ENCODE results near the gene JARID2. TPM values are rescaled to one million over a fixed set of nuclear protein-coding genes. Genes with fewer than 3 reads are reported as not detected.

Gene JARID2
- total RNA-seq, 1 experiment from 2014 or later, result 23.6 TPM

DNA sequence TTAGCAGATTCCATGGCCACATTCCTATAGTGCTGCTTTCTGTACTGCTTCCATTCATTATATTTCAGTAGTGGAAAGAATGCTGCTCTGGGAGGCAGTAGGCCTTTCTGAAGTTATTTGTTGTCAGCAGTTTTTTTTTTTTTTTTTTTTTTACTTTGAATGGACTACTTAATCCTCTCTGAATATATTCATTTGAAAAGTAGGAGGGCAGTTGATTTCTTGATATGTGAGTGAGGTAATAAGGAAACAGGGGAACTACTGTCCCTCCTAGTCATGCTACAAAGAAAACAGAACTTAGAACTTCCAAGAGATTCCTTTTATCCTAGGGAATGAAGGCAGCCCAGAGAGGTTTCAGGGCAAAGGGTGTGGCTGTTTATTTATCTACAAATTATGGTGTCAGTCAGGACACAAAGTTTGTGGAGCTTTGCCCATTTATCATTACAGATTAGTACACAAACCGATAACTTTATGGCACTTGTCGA is 155.9 kb downstream of the JARID2 start:
- H3K4me3 ChIP-seq (replicated peaks in 1 of 2; ENCODE audit: low read depth in 1 of 2, low read length in 2 of 2), result no peak overlapping the region
- no peak for DNase-seq (ENCODE audit: low read depth, low spot score)
- ATAC-seq, result no peak
- no peaks in the 10 kb centered on the region; the same call in 1 of the 2 replicates for H4K20me1 ChIP-seq (ENCODE audit: insufficient read depth)
- BruUV-seq (replicated peaks), result no TSS peak
- TF ChIP-seq POLR2AphosphoS5 (IDR thresholded peaks at IDR 0.05; ENCODE audit: low read depth, low read length) (no peak), TCF7L2 (IDR thresholded peaks at IDR 0.05; ENCODE audit: borderline replicate concordance, extremely low read depth, insufficient read depth, insufficient read length) (no peak), RAD21 (IDR thresholded peaks at IDR 0.05; ENCODE audit: low read depth) (no peak), EZH2 (IDR thresholded peaks at IDR 0.05) (no peak), FOSL1 (IDR thresholded peaks at IDR 0.05; ENCODE audit: low read depth) (no peak), ZNF274 (IDR thresholded peaks at IDR 0.05; ENCODE audit: low read depth, low read length) (no peak), SIN3A (IDR thresholded peaks at IDR 0.05; ENCODE audit: low read depth) (no peak)
- TF ChIP-seq, protein P1, sequence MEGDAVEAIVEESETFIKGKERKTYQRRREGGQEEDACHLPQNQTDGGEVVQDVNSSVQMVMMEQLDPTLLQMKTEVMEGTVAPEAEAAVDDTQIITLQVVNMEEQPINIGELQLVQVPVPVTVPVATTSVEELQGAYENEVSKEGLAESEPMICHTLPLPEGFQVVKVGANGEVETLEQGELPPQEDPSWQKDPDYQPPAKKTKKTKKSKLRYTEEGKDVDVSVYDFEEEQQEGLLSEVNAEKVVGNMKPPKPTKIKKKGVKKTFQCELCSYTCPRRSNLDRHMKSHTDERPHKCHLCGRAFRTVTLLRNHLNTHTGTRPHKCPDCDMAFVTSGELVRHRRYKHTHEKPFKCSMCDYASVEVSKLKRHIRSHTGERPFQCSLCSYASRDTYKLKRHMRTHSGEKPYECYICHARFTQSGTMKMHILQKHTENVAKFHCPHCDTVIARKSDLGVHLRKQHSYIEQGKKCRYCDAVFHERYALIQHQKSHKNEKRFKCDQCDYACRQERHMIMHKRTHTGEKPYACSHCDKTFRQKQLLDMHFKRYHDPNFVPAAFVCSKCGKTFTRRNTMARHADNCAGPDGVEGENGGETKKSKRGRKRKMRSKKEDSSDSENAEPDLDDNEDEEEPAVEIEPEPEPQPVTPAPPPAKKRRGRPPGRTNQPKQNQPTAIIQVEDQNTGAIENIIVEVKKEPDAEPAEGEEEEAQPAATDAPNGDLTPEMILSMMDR (IDR thresholded peaks at IDR 0.05 in 2 of 3, conservative IDR thresholded peaks at IDR 0.05 in 1 of 3; ENCODE audit: borderline replicate concordance in 1 of 3, insufficient read depth in 1 of 3, low read depth in 2 of 3, low read length in 2 of 3), result no peak
- TF ChIP-seq, protein P2, sequence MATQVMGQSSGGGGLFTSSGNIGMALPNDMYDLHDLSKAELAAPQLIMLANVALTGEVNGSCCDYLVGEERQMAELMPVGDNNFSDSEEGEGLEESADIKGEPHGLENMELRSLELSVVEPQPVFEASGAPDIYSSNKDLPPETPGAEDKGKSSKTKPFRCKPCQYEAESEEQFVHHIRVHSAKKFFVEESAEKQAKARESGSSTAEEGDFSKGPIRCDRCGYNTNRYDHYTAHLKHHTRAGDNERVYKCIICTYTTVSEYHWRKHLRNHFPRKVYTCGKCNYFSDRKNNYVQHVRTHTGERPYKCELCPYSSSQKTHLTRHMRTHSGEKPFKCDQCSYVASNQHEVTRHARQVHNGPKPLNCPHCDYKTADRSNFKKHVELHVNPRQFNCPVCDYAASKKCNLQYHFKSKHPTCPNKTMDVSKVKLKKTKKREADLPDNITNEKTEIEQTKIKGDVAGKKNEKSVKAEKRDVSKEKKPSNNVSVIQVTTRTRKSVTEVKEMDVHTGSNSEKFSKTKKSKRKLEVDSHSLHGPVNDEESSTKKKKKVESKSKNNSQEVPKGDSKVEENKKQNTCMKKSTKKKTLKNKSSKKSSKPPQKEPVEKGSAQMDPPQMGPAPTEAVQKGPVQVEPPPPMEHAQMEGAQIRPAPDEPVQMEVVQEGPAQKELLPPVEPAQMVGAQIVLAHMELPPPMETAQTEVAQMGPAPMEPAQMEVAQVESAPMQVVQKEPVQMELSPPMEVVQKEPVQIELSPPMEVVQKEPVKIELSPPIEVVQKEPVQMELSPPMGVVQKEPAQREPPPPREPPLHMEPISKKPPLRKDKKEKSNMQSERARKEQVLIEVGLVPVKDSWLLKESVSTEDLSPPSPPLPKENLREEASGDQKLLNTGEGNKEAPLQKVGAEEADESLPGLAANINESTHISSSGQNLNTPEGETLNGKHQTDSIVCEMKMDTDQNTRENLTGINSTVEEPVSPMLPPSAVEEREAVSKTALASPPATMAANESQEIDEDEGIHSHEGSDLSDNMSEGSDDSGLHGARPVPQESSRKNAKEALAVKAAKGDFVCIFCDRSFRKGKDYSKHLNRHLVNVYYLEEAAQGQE (IDR thresholded peaks at IDR 0.05; ENCODE audit: low read depth), result no peak
- TF ChIP-seq, protein P3, sequence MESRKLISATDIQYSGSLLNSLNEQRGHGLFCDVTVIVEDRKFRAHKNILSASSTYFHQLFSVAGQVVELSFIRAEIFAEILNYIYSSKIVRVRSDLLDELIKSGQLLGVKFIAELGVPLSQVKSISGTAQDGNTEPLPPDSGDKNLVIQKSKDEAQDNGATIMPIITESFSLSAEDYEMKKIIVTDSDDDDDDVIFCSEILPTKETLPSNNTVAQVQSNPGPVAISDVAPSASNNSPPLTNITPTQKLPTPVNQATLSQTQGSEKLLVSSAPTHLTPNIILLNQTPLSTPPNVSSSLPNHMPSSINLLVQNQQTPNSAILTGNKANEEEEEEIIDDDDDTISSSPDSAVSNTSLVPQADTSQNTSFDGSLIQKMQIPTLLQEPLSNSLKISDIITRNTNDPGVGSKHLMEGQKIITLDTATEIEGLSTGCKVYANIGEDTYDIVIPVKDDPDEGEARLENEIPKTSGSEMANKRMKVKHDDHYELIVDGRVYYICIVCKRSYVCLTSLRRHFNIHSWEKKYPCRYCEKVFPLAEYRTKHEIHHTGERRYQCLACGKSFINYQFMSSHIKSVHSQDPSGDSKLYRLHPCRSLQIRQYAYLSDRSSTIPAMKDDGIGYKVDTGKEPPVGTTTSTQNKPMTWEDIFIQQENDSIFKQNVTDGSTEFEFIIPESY (IDR thresholded peaks at IDR 0.05; ENCODE audit: extremely low read depth, insufficient replicate concordance, low read length), result no peak
- intact Hi-C loops (cut with micrococcal nuclease), result no loop called here
- peaks cover 15 to 19% of the 10 kb centered on the region in 2 experiments for H3K4me1 ChIP-seq (ENCODE audit: control insufficient read depth in 1 of 2, insufficient read depth in 2 of 2, low read length in 2 of 2)
- RAD21 ChIA-PET (ENCODE audit: low non-redundant PET in 1 of 2, low total read pairs in 2 of 2, uncharacterized antibody in 2 of 2, unreplicated experiment in 2 of 2), result no interaction called here
- H3K9me3 ChIP-seq (ENCODE audit: control insufficient read depth in 1 of 2, insufficient read depth in 1 of 2, low read depth in 1 of 2, low read length in 2 of 2), result no peaks in the 10 kb centered on the region
- POLR2A ChIA-PET, result no interaction called here
- H3K79me2 ChIP-seq (ENCODE audit: insufficient read depth, low read length), result peaks cover 67% of the 10 kb centered on the region
- CTCF ChIA-PET, result interaction anchor here (0.5 kb wide), 1 partner anchor 43 kb away, joined by 3 read pairs; no protein-coding TSS in a partner anchor
- no peak overlapping the region for H3K9ac ChIP-seq (ENCODE audit: low read length)
- H3K36me3 ChIP-seq (ENCODE audit: control insufficient read depth in 1 of 2, insufficient read depth in 2 of 2, low read length in 2 of 2), result no peaks in the 10 kb centered on the region
- H3K4me2 ChIP-seq (ENCODE audit: low read length), result peak overlapping the region; percentile 6; the same call in 1 of the 2 replicates
- H3K9me2 ChIP-seq (ENCODE audit: insufficient read depth), result no peaks in the 10 kb centered on the region
- no peaks in the 10 kb centered on the region for H3K27me3 ChIP-seq (ENCODE audit: insufficient read depth, low read length)
- H2AFZ ChIP-seq (ENCODE audit: low read depth, low read length, poor library complexity, severe bottlenecking), result no peak overlapping the region
- no peak overlapping the region for H3K27ac ChIP-seq (ENCODE audit: low read depth, low read length)
